ENCODE measurements around the gene NUFIP1. TPM values are rescaled to one million over a fixed set of nuclear protein-coding genes. Genes with fewer than 3 reads are reported as not detected.

The NUFIP1 gene
- total and polyA plus RNA-seq, 2 of the 8 experiments (the other 6 are each of a cell fraction or from before 2014, with no cell fraction given), result 4.6 to 16.6 TPM

DNA sequence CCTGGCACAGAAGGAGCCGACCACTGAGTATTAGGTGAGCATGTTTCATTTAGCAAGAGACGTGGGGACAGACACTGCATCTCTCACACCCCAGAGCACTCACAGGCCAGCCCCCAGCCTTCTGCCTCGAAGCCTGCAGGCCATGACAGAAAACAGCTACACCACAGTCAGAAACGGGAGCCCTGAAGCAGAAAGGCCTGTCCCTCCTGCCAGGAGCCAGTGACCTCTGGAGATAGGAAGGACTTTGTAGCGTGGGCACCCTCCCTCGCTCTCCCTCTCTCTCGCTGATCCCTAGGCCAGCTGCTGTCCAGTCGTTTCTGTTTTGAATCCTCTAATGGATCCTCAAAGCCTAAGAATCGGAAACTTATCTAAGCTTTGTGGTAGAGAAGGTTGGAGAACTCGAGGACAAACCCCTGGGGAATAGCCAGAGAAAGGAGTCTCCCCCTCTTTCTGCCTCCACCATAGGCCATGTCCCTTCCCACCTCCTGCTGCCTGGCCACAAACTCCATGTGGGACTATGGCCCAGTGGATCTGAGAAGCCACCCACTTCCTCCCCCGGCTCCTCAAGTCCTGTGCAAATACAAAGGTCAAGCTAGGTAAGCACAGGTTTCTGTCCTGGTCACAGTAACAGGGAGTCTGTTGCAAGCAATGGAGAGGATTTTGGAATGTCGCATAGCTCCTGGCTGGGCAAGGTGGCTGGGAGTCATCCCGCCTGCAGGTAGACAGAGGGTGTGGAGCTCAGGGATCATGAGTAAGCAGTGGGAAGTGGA lies 95.1 kb downstream of the NUFIP1 start (continued):
- TF ChIP-seq SUZ12 (IDR thresholded peaks at IDR 0.05; ENCODE audit: low read length), result no peak
- TF ChIP-seq BCL11A (IDR thresholded peaks at IDR 0.05; ENCODE audit: low read depth in 2 of 2, low read length in 2 of 2), result no peak
- no peak for TF ChIP-seq TCF12 (IDR thresholded peaks at IDR 0.05; ENCODE audit: low read depth, low read length)
- no peak for TF ChIP-seq GTF2F1 (IDR thresholded peaks at IDR 0.05; ENCODE audit: borderline replicate concordance, low read depth, low read length)

Small RNA genes lying within 50 kb of the gene (small RNA-seq; reads per million reads assigned to genes)
- not detected for gene RN7SL49P (ENCODE audit: insufficient read depth)

Other genes with a start within 250 kb of the NUFIP1 start
- gene GPALPP1, start 67 bp upstream of the NUFIP1 start, total RNA-seq (2021; fragmentation: NEBNext Ultra II Directional; extraction: Animal tissue kit (Norgen Biotek cat#: 25700)), result 26.1 and 30.2 TPM in 2 replicates
- 8.5 and 11.0 TPM in 2 replicates for gene GPALPP1, start 67 bp upstream of the NUFIP1 start, polyA plus RNA-seq (2011; rRNA removed)
- 31.1 and 32.8 TPM in 2 replicates for gene GTF2F2, start 131.0 kb upstream of the NUFIP1 start, total RNA-seq (2021; fragmentation: NEBNext Ultra II Directional; extraction: Animal tissue kit (Norgen Biotek cat#: 25700))
- gene GTF2F2, start 131.0 kb upstream of the NUFIP1 start, polyA plus RNA-seq (2011; rRNA removed), result 7.3 and 10.8 TPM in 2 replicates
- gene KCTD4, start 211.6 kb upstream of the NUFIP1 start, total RNA-seq (2021; fragmentation: NEBNext Ultra II Directional; extraction: Animal tissue kit (Norgen Biotek cat#: 25700)), result not detected in 2 replicates
- not detected in 2 replicates for gene KCTD4, start 211.6 kb upstream of the NUFIP1 start, polyA plus RNA-seq (2011; rRNA removed)